ENCODE data around the gene RXRG.

RXRG gene

GRCh38 chr1:165409657-165410358 lies 35.1 kb downstream of the RXRG start:
- no peak for DNase-seq

DNA sequence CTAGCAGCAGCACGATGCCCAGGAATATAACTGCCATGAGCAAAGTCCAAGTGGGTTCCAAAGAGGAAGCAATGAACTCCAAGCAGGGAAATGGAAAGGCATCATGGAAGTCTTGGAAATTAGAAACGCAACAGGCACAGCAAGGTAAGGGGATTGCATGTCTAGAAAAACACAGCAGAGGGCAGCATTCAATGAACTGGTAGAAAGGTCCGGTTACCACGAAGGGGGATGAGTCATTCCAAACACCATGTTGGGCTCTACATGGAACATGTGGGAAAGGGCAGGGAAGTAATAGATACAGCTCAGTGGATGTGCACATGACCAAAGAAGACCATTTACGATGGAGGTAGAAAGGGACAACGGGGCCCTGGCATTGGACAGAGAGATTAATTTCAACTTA lies 36.4 kb downstream of the RXRG start:
- DNase-seq: no peak

GRCh38 chr1:165407398-165407797 lies 37.5 kb downstream of the RXRG start:
- no peak for DNase-seq

DNA sequence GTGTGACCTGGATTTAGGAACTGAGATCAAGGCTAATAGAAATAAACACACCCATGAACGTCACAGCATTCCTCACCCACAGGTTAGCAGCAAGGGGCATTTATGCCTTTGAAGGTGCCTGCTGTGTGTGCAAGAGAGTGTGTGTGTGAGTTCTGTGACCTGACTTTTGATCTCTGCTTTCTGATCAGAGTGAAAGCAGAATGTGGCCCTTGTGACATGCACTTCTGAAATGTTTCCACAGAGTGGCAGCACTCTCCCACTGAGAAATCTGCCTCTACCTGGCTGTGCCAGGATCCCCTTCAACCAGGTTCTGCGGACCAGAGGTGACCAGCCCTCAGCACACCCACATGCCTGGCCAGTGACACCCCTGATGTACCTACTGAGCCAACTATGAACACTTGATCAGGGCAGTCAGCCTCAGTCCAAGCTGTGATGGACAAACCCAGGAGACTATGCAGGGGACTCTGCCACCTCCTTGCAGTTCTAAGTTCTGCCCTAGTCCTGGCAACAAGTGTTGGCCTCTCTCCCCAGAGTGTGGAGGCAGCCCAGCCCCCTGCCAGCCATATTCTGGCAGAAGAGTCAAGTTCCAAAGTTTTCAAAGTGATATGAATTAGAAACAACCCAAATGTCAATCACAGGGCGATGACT lies 41.0 kb downstream of the RXRG start:
- peak; percentile 33 for DNase-seq

DNA sequence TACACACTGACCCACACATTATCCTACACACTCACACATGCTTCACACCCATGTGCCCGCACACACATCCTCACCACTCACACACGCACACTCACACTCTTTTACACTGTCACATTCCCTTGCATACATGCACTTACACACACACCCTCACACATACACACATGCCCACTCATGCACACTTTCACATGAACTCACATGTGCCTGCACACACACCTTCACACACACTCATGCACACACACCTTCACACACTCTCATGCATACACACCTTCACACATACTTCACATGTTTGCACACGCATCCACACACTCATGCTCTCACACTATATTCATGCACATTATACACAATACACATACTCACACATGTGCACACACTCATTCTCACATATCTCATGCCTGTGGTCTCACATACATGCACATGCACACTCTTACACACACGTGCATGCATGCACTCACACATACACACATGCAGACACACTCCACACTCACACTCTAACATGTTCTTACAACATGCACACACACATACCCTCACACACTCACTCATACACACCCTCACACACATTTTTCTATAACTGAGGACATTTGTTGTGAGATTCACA lies 42.3 kb downstream of the RXRG start:
- DNase-seq: no peak

- DNase-seq: no peak
Observed at GRCh38 chr1:165397944-165398343, 47.0 kb downstream of the RXRG start.

- DNase-seq: no peak
Observed at GRCh38 chr1:165395901-165396300, 49.0 kb downstream of the RXRG start.

- no peak for DNase-seq
Observed at GRCh38 chr1:165395478-165395877, 49.4 kb downstream of the RXRG start.

- peak; percentile 77 for DNase-seq
Observed at GRCh38 chr1:165392634-165393571, 52.0 kb downstream of the RXRG start.

DNA sequence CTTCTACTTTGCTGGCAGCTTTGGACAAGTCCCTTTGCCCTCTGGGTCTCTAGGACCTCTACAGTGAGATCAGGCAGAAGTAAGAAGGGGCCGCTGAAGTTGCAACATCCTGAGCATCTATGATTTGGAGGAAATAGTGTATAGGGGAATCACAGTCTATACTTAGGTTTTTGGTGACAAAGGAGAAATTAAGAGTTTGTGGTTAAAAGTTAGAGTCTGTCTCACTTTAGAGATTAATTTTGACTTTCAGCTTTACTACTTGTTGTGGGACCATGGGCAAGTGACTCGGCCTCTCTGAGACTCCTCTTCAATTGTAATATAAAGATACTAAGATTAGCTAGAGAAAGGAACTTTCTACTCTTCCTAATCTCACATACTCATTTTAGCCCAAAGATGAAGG lies 55.3 kb downstream of the RXRG start:
- no peak for DNase-seq

- DNase-seq: no peak
Observed at GRCh38 chr1:165387961-165388360, 57.0 kb downstream of the RXRG start.

- no peak for DNase-seq
Observed at GRCh38 chr1:165387505-165387904, 57.4 kb downstream of the RXRG start.

- DNase-seq: no peak
Observed at GRCh38 chr1:165383599-165384405, 61.1 kb downstream of the RXRG start.

DNA sequence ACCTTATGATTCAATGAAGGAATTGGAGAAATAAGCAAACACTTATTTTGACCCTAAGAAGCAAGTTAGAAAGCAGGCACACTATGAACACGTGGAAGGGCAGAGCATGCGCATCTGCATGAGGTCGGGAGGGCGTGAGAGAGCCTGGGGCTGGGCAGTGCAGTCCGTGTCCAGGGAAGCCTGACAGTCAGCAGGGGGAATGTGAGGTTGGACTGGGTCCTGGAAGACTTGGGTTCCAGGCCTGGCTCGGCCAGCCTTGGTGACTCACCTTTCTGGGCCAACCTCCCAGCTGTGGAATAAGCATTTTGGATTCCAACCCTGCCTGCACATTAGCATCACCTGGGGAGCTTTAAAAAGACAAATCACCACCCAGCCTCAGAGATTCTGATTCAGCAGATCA lies 61.9 kb downstream of the RXRG start:
- no peak for DNase-seq

DNA sequence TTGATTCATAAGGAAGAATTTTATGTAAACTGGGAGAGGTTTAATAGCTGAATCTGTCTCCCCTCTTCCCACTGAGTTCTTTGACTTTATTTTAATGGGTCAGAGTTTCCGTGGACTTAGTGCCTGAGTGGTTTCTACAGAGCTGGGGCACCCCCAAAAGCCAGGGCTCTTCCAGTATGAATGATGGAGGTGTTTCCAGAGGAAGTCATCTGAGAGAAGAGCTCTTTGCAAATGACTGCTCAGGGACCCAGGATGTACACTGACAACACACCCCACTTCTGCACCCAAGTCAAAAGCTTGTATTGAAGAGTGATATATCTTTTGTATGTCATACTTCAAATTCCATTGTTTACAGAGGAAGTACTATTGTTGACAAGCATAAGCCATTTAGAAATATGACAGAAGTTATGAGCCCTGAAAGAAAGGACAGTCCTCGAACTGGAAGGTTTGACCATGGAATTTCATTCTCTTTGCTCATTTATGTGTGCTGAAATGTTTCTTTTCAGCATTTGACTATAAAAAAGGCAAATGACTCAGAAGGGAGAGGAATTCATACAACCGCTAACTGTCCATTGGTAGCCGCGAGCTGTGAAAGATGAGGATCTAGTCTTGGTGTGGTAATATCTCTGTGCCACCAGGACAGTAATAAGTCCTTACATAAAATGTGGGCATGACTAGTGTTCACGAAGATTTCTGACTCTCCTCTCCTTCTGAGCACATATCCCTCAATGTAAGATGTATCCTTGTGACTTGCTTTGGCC lies 63.0 kb downstream of the RXRG start:
- DNase-seq: no peak

- DNase-seq: no peak
Observed at GRCh38 chr1:165376811-165377311, 68.1 kb downstream of the RXRG start.

DNA sequence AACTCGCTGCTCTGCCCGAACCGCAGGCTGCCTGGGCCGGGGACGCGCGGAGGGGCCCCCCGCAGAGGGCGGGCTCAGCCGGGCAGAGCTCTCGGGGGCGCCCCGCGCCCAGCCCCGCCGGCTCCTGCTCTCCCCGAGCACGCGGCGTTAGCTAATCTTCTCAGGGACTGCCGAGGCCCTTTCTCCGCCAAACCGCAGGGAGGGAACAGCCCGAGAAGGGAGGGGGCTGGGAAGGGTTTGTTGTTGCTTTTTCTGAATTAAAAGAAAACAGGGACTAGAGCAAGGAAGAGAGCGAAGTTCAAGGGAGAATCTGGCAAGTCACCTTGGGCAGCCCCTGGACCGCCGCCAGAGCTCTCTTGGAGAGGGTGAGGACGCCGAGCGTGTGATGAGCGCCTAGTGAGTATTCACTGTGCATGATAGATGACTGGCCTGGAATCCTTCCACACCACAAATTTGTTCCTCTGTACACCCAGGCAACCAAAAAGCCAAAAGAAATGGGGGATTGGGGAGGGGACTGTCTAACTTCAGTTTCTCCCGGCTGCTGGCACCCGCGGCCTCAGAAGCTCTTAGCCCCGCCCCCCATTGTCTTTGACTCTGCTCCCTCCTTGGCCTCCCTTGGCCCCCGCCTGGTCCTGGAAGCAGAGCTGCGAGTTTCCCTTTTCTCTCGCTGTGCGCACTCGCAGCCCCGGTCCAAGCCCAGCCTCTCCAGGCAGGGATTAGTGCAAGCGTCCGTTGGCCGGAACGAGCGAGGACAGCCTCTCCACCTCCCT lies 68.7 kb downstream of the RXRG start:
- peak; percentile 85 for DNase-seq

DNA sequence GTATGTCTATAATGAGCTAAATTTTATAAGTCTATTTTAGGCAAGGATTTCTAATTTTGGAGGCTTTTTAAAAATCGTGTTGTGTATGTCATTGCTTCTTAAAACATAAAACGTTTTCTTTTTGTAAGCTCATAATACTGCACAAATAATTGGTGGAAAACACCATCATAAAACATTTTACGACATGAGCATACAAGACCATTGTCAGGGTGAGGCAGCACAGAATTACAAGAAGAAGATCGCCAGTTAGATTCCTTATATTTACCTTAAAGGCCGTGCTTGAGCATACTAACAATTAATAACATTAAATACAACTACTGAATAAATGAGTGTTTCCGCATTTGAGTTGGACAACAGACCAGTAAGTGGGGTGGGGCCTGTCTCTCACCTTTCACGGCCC lies 69.3 kb downstream of the RXRG start:
- no peak for DNase-seq

DNA sequence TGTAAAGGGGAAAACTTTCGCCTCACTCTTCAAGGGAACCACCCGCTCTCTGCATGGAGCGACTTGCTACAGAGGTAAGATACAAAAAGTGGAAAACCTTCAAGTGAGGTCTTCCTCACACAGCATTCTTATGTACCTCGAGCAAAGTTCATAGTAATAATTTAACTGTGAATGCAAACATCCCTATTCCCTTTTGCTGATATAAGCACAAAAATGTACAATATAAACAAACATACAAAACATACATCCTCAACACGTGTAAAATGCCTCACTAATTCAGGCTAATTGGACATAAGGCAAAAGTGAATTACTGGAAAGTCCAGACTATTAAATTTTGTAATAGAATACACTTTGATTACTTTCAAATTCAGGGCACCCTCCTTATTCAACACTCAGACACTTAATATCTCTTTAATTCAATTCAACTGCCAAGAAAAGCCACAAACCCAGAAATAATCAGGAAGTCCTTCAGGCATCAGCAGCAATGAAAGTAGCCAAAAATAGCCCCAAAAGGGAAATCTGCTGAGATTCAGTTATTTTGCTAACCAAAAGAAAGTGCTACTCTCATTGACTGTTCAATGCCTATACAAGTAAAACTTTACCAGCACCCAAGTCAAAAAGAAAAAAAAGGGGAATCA lies 73.2 kb downstream of the RXRG start:
- DNase-seq: no peak

Data from right kidney (tissue), 1 donor.